ENCODE data around the gene IGFBP3. TPM values are rescaled to one million over a fixed set of nuclear protein-coding genes. Genes with fewer than 3 reads are reported as not detected.

IGFBP3 gene
- total RNA-seq, 4 donors from 2014 or later: 81.4 to 203 (median 90.2) TPM

- Histone ChIP-seq H3K27ac (no peak overlapping the region), H3K9me3 (no peaks in the 10 kb centered on the region), H3K27me3 (no peaks in the 10 kb centered on the region), H3K4me1 (no peaks in the 10 kb centered on the region), H3K36me3 (no peaks in the 10 kb centered on the region), H3K4me3 (no peak overlapping the region)
- ATAC-seq (no peak), DNase-seq (no peak)
- in situ Hi-C loops (cut with MboI; ENCODE audit: low sequenced_read_pairs in 4 of 4) (loop anchor here in 1 of 4 donors (25.0 kb wide), 1 partner anchor 399 kb away; no protein-coding TSS in a partner anchor), intact Hi-C loops (cut with DNase I; ENCODE audit: low total_unique reads) (no loop called here)
- TF ChIP-seq CTCF (IDR thresholded peaks at IDR 0.05 in 4 of 5, conservative IDR thresholded peaks at IDR 0.05 in 1 of 5) (no peak), POLR2A (IDR thresholded peaks at IDR 0.05) (no peak)
Measured at GRCh38 chr7:45937862-45938261, 16.8 kb upstream of the IGFBP3 start.

GRCh38 chr7:45937301-45937700, 16.2 kb upstream of the IGFBP3 start:
- DNase-seq (no peak), ATAC-seq (no peak)
- in situ Hi-C loops (cut with MboI; ENCODE audit: low sequenced_read_pairs in 4 of 4) (loop anchor here in 1 of 4 donors (25.0 kb wide), 1 partner anchor 400 kb away; no protein-coding TSS in a partner anchor), intact Hi-C loops (cut with DNase I; ENCODE audit: low total_unique reads) (no loop called here)
- H3K4me3 ChIP-seq: no peak overlapping the region
- no peaks in the 10 kb centered on the region for H3K36me3 ChIP-seq
- TF ChIP-seq CTCF (IDR thresholded peaks at IDR 0.05 in 4 of 5, conservative IDR thresholded peaks at IDR 0.05 in 1 of 5) (no peak), POLR2A (IDR thresholded peaks at IDR 0.05) (no peak)
- H3K9me3 ChIP-seq: no peaks in the 10 kb centered on the region
- no peaks in the 10 kb centered on the region for H3K27me3 ChIP-seq
- no peaks in the 10 kb centered on the region for H3K4me1 ChIP-seq
- no peak overlapping the region for H3K27ac ChIP-seq

- no peaks in the 10 kb centered on the region for H3K36me3 ChIP-seq
- in situ Hi-C loops (cut with MboI; ENCODE audit: low sequenced_read_pairs in 4 of 4): loop anchor here in 1 of 4 donors (25.0 kb wide), 1 partner anchor 406 kb away; no protein-coding TSS in a partner anchor
- intact Hi-C loops (cut with DNase I; ENCODE audit: low total_unique reads): no loop called here
- H3K4me3 ChIP-seq: no peak overlapping the region
- no peak for DNase-seq
- no peak for ATAC-seq
- no peaks in the 10 kb centered on the region for H3K9me3 ChIP-seq
- H3K4me1 ChIP-seq: no peaks in the 10 kb centered on the region
- no peak overlapping the region for H3K27ac ChIP-seq
- no peaks in the 10 kb centered on the region for H3K27me3 ChIP-seq
- TF ChIP-seq CTCF (IDR thresholded peaks at IDR 0.05 in 4 of 5, conservative IDR thresholded peaks at IDR 0.05 in 1 of 5) (no peak), POLR2A (IDR thresholded peaks at IDR 0.05) (no peak)
Measured at GRCh38 chr7:45930967-45931366, 9.9 kb upstream of the IGFBP3 start.

GRCh38 chr7:45927721-45928120, 6.6 kb upstream of the IGFBP3 start:
- ATAC-seq: no peak
- Histone ChIP-seq H3K27ac (no peak overlapping the region), H3K36me3 (no peaks in the 10 kb centered on the region), H3K27me3 (peaks cover 3 to 8% (median 5%) of the 10 kb centered on the region in 3 donors), H3K4me1 (peaks cover 0 to 4% of the 10 kb centered on the region in 2 donors), H3K9me3 (no peaks in the 10 kb centered on the region), H3K4me3 (no peak overlapping the region)
- no peak for DNase-seq
- in situ Hi-C loops (cut with MboI; ENCODE audit: low sequenced_read_pairs in 4 of 4) (loop anchor here in 3 of 4 donors (10.0 to 25.0 kb wide), 3 partner anchors 410 to 1157 kb away; no protein-coding TSS in a partner anchor), intact Hi-C loops (cut with DNase I; ENCODE audit: low total_unique reads) (loop anchor here (10.0 kb wide), 3 partner anchors 427 to 857 kb away; no protein-coding TSS in a partner anchor)
- TF ChIP-seq POLR2A (IDR thresholded peaks at IDR 0.05): no peak
- no peak for TF ChIP-seq CTCF (IDR thresholded peaks at IDR 0.05 in 4 of 5, conservative IDR thresholded peaks at IDR 0.05 in 1 of 5)

Measured in gastrocnemius medialis (tissue), 4 donors.